Lung (tissue), 12 donors: ENCODE measurements around the gene MLX. TPM values are rescaled to one million over a fixed set of nuclear protein-coding genes. Genes with fewer than 3 reads are reported as not detected.
A peak's percentile ranks its signal among the peaks of the same experiment; 100 is the strongest.
"Not testable (repeated sequence)": the region's sequence is repeated elsewhere in the genome, so short reads cannot be mapped to it uniquely, and the experiment has no call there.

Experiments used
- ATAC-seq: fragments of 200-7000 bp; cut with Tn5 transposase; one replicate; pipeline ENCODE4 v1.9.1; 2020; ENCODE audit warnings: moderate number of reproducible peaks; ENCODE audit not compliant: insufficient read depth, low FRiP score
- DNase-seq, 3 donors: peaks; one replicate each; pipeline ENCODE4 v3.0.0-alpha.2; 2013 to 2017
- H3K27ac ChIP-seq, 2 donors: one replicate each; pipeline ENCODE4 v1.5.1; 2013; ENCODE audit warnings: mild to moderate bottlenecking in 2 of 2, moderate library complexity in 2 of 2, control low read depth in 1 of 2, inconsistent platforms in 1 of 2, low read depth in 1 of 2, low read length in 1 of 2
- H3K27me3 ChIP-seq, 3 donors: one replicate each; pipeline ENCODE4 v1.5.1; 2013; ENCODE audit warnings: low read length in 2 of 3; ENCODE audit not compliant: control insufficient read depth in 3 of 3, insufficient read depth in 3 of 3
- H3K36me3 ChIP-seq, 4 donors: one replicate each; pipeline ENCODE4 v1.5.1; 2013; ENCODE audit warnings: low read length in 4 of 4, mild to moderate bottlenecking in 1 of 4, moderate library complexity in 1 of 4; ENCODE audit not compliant: control insufficient read depth in 4 of 4, insufficient read depth in 4 of 4
- H3K4me1 ChIP-seq, 5 donors: one replicate each; pipeline ENCODE4 v1.5.1; 2013; ENCODE audit warnings: low read length in 5 of 5, mild to moderate bottlenecking in 2 of 5, moderate library complexity in 1 of 5; ENCODE audit not compliant: control insufficient read depth in 5 of 5, insufficient read depth in 5 of 5
- H3K4me3 ChIP-seq: one replicate; pipeline ENCODE4 v1.5.1; 2013; ENCODE audit warnings: mild to moderate bottlenecking, control low read depth, moderate library complexity
- H3K9ac ChIP-seq, 2 donors: one replicate each; pipeline ENCODE4 v1.5.1; 2013; ENCODE audit warnings: low read length in 2 of 2, control low read depth in 1 of 2; ENCODE audit not compliant: insufficient read depth in 1 of 2
- H3K9me3 ChIP-seq, 4 donors: one replicate each; pipeline ENCODE4 v1.5.1; 2013; ENCODE audit warnings: low read length in 3 of 4, mild to moderate bottlenecking in 1 of 4, moderate library complexity in 1 of 4; ENCODE audit not compliant: control insufficient read depth in 4 of 4, insufficient read depth in 3 of 4
- WGBS, 2 donors: extraction: QIAGEN DNeasy Blood & Tissue Kit; methylation state at CpG; one replicate each; pipeline ENCODE4 v1.1.7; 2013; 5-methylcytosine and 5-hydroxymethylcytosine counted together
- polyA plus RNA-seq, 2 donors: library from polyadenylated mRNA; stranded (reverse); fragments of 200-250 nt; gene quantifications; one replicate each; pipeline ENCODE4 v1.2.1, GENCODE V29; 2013
- total RNA-seq, 2 donors: library from RNA; depleted of rRNA in 1 of 2; stranded (reverse); fragments of >200 nt in 1 of 2; gene quantifications; one replicate each; pipeline ENCODE4 v1.2.1, GENCODE V29; 2014 to 2021
- TF ChIP-seq, protein P1 (sequence below): IDR thresholded peaks from 2 replicates; pipeline ENCODE4 v1.5.1; 2012; ENCODE audit warnings: mild to moderate bottlenecking; ENCODE audit errors: control extremely low read depth, extremely low read depth
- donor health status: control.
- donor health status: control.
- donor health status: Bipolar disorder and iron deficiency.
- donor health status: healthy.
- donor health status: DM: yes; HTN: yes; CAD: no.

Gene MLX
- total and polyA plus RNA-seq, 4 donors, result 31.9 to 71.6 (median 65.7) TPM

DNA sequence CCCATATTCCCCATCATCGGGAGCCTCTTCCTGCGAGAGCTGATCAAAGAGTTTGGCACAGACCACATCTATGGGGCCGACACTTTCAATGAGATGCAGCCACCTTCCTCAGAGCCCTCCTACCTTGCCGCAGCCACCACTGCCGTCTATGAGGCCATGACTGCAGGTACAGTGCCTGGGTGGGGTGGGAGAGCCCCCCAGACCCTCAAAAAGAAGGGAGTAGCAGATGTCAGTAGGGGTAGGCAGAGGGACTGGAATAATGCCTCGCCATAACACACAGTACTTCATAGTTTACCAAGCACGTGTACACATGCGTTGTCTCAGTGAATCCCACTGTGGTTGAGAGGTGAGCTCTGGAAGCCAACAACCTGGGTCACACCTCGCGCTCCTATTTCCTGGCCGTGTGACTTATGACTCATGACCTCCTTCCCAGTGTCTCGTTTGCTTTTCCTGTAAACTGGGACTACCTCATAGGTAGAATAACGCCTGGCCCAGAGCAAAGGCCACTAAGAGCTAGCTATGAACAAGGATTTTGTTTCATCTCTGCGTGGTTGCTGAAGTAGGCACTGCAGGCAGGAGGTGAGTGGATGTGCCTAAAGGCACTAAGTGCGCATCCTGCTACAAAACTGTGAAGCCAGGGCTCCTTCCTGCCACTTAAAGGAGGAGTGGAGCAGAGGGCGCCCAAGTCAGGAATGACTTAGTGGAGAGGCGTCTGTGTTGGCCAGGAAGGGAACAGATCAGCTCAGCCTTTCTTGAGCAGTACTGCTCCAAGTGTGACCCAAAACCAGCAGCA lies 25.7 kb upstream of the MLX start:
- ATAC-seq (no peak), DNase-seq (no peak)
- WGBS, 2 donors, result 79 to 87% methylated on average over 16 to 17 of the region's 17 CpGs
- H3K36me3 ChIP-seq, result peaks cover 5 to 50% (median 9%) of the 10 kb centered on the region in 4 donors
- H3K4me3 ChIP-seq, result no peak overlapping the region
- peaks cover 0 to 8% (median 0%) of the 10 kb centered on the region in 5 donors for H3K4me1 ChIP-seq
- peak overlapping the region in 1 of 2 donors; percentile 37 for H3K27ac ChIP-seq
- TF ChIP-seq, protein P1, sequence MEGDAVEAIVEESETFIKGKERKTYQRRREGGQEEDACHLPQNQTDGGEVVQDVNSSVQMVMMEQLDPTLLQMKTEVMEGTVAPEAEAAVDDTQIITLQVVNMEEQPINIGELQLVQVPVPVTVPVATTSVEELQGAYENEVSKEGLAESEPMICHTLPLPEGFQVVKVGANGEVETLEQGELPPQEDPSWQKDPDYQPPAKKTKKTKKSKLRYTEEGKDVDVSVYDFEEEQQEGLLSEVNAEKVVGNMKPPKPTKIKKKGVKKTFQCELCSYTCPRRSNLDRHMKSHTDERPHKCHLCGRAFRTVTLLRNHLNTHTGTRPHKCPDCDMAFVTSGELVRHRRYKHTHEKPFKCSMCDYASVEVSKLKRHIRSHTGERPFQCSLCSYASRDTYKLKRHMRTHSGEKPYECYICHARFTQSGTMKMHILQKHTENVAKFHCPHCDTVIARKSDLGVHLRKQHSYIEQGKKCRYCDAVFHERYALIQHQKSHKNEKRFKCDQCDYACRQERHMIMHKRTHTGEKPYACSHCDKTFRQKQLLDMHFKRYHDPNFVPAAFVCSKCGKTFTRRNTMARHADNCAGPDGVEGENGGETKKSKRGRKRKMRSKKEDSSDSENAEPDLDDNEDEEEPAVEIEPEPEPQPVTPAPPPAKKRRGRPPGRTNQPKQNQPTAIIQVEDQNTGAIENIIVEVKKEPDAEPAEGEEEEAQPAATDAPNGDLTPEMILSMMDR, result no peak
- no peaks in the 10 kb centered on the region for H3K27me3 ChIP-seq
- no peaks in the 10 kb centered on the region for H3K9me3 ChIP-seq
- no peak overlapping the region for H3K9ac ChIP-seq

- 93 to 96% methylated on average over 39 of the region's 39 CpGs for WGBS, 2 donors
- Histone ChIP-seq H3K27me3 (no peaks in the 10 kb centered on the region), H3K9me3 (no peaks in the 10 kb centered on the region), H3K9ac (no peak overlapping the region), H3K36me3 (peaks cover 5 to 47% (median 9%) of the 10 kb centered on the region in 4 donors), H3K4me1 (peaks cover 0 to 2% (median 0%) of the 10 kb centered on the region in 5 donors), H3K27ac (no peak overlapping the region), H3K4me3 (no peak overlapping the region)
- TF ChIP-seq, protein P1, result no peak
- ATAC-seq (no peak), DNase-seq (no peak)
These were observed 23.5 kb upstream of the MLX start for GRCh38 chr17:42543190-42544079.

GRCh38 chr17:42544874-42545283 lies 22.0 kb upstream of the MLX start:
- H3K27me3 ChIP-seq, result no peaks in the 10 kb centered on the region
- H3K27ac ChIP-seq, result no peak overlapping the region
- 75 to 80% methylated on average over 8 of the region's 8 CpGs for WGBS, 2 donors
- TF ChIP-seq, protein P1, result no peak
- no peak overlapping the region for H3K4me3 ChIP-seq
- peaks cover 2 to 34% (median 4%) of the 10 kb centered on the region in 4 donors for H3K36me3 ChIP-seq
- no peak for DNase-seq
- H3K9ac ChIP-seq, result no peak overlapping the region
- ATAC-seq, result no peak
- H3K4me1 ChIP-seq, result peaks cover 0 to 2% (median 0%) of the 10 kb centered on the region in 5 donors
- no peaks in the 10 kb centered on the region for H3K9me3 ChIP-seq

GRCh38 chr17:42545755-42546505 lies 21.0 kb upstream of the MLX start:
- not testable (repeated sequence) for H3K4me1 ChIP-seq, H3K4me3 ChIP-seq, H3K27me3 ChIP-seq, H3K9ac ChIP-seq, DNase-seq, H3K9me3 ChIP-seq, ATAC-seq, H3K27ac ChIP-seq
- WGBS, 2 donors, result 93% methylated on average over 7 to 9 of the region's 9 CpGs
- peaks cover 2 to 31% (median 4%) of the 10 kb centered on the region in 4 donors for H3K36me3 ChIP-seq
